CD4-positive, CD25-positive, alpha-beta regulatory T cell (primary cell): ENCODE results near the gene ATP2B2. TPM values are rescaled to one million over a fixed set of nuclear protein-coding genes. Genes with fewer than 3 reads are reported as not detected.
A peak's percentile ranks its signal among the peaks of the same experiment; 100 is the strongest.

ENCODE experiments used
- ATAC-seq, 2 donors: fragments of 150-1000 bp; cut with Tn5 transposase; one replicate each; pipeline ENCODE4 v1.10.0; 2021; ENCODE audit warnings: low read depth in 2 of 2, moderate number of reproducible peaks in 2 of 2, moderate library complexity in 1 of 2
- DNase-seq, 3 donors: peaks; one replicate each; pipeline versions ENCODE4 v3.0.0 to v3.0.0-alpha.2; 2012 to 2022; ENCODE audit warnings: mixed read lengths in 1 of 3
- H3K27ac ChIP-seq: one replicate; pipeline ENCODE4 v1.7.0; 2013; ENCODE audit warnings: mild to moderate bottlenecking, low read length; ENCODE audit not compliant: insufficient read depth, poor library complexity, severe bottlenecking
- H3K27me3 ChIP-seq: one replicate; pipeline ENCODE4 v1.7.0; 2013; ENCODE audit warnings: low read length; ENCODE audit not compliant: control insufficient read depth, insufficient read depth
- H3K36me3 ChIP-seq: one replicate; pipeline ENCODE4 v1.7.0; 2013; ENCODE audit warnings: mild to moderate bottlenecking, low read length, moderate library complexity; ENCODE audit not compliant: control insufficient read depth, insufficient read depth
- H3K4me1 ChIP-seq: 2 replicates; pipeline ENCODE4 v1.7.0; 2013; ENCODE audit warnings: mild to moderate bottlenecking, low read length; ENCODE audit not compliant: insufficient read depth, control insufficient read depth, poor library complexity, severe bottlenecking
- H3K4me3 ChIP-seq: one replicate; pipeline ENCODE4 v1.7.0; 2013; ENCODE audit warnings: low read depth, mild to moderate bottlenecking, low read length, moderate library complexity
- H3K9me3 ChIP-seq, 2 experiments: 1 replicate in 1 of 2; 2 replicates in 1 of 2; pipeline ENCODE4 v1.7.0; 2013; ENCODE audit warnings: low read length in 2 of 2, mild to moderate bottlenecking in 1 of 2, moderate library complexity in 1 of 2; ENCODE audit not compliant: control insufficient read depth in 2 of 2
- H3K27ac Mint-ChIP-seq, 3 donors: one replicate each; pipeline ENCODE4 v1.8.0; 2020 to 2022; ENCODE audit warnings: mild to moderate bottlenecking in 3 of 3, mixed read lengths in 3 of 3, moderate library complexity in 2 of 3
- H3K27me3 Mint-ChIP-seq: one replicate; pipeline ENCODE4 v1.8.0; 2022; ENCODE audit warnings: mild to moderate bottlenecking, mixed read lengths
- H3K36me3 Mint-ChIP-seq: one replicate; pipeline ENCODE4 v1.8.0; 2020; ENCODE audit warnings: mixed read lengths
- H3K4me1 Mint-ChIP-seq, 4 donors: one replicate each; pipeline ENCODE4 v1.8.0; 2020 to 2022; ENCODE audit warnings: mixed read lengths in 4 of 4, mild to moderate bottlenecking in 1 of 4
- H3K4me3 Mint-ChIP-seq, 4 donors: one replicate each; pipeline ENCODE4 v1.8.0; 2020 to 2022; ENCODE audit warnings: mild to moderate bottlenecking in 4 of 4, mixed read lengths in 4 of 4, moderate library complexity in 3 of 4
- H3K9me3 Mint-ChIP-seq, 7 donors: one replicate each; pipeline ENCODE4 v1.8.0; 2020 to 2022; ENCODE audit warnings: mixed read lengths in 7 of 7, mild to moderate bottlenecking in 3 of 7, moderate library complexity in 2 of 7
- polyA plus RNA-seq, 4 donors: library from polyadenylated mRNA; unstranded; fragments of 300-500 nt; fragmentation: Illumina TruSeq; gene quantifications; one replicate each; pipeline ENCODE4 v1.2.3, GENCODE V29; 2021
- total RNA-seq: library from RNA; stranded (reverse); gene quantifications from one replicate; pipeline ENCODE4 v1.2.3, GENCODE V29; 2022

The ATP2B2 gene
- total and polyA plus RNA-seq, 5 donors from 2014 or later = 0.13 TPM; not detected in 4

DNA sequence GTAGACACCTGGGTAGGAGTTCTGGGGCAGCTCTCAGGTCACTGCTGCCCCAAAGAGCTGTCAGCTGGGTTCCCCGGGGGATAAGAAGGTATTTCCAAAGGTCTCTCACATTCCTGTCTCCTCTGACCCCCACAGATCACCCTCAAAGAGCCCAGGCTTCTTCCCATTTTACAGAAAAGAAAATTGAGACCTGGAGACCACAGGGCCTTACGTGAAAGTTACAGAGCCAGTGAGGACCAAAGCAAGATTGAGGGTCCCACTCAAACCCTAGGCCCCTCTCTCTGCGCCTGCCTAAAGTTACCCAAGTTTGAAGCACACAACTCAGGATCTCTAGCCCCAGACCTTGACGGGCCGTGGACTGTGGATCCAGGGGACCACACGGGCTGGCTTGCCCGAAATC is 3.9 kb upstream of the ATP2B2 start:
- Histone ChIP-seq H3K4me1 (peaks cover 7% of the 10 kb centered on the region), H3K36me3 (no peaks in the 10 kb centered on the region), H3K4me3 (no peak overlapping the region), H3K9me3 (no peaks in the 10 kb centered on the region), H3K27me3 (peaks cover 2% of the 10 kb centered on the region), H3K27ac (no peak overlapping the region)
- Mint-ChIP-seq H3K27ac (no peak overlapping the region), H3K4me3 (no peak overlapping the region), H3K27me3 (peaks cover 9% of the 10 kb centered on the region), H3K4me1 (peaks cover 0 to 7% (median 0%) of the 10 kb centered on the region in 4 donors), H3K9me3 (no peaks in the 10 kb centered on the region), H3K36me3 (no peaks in the 10 kb centered on the region)
- no peak for ATAC-seq
- DNase-seq = no peak

DNA sequence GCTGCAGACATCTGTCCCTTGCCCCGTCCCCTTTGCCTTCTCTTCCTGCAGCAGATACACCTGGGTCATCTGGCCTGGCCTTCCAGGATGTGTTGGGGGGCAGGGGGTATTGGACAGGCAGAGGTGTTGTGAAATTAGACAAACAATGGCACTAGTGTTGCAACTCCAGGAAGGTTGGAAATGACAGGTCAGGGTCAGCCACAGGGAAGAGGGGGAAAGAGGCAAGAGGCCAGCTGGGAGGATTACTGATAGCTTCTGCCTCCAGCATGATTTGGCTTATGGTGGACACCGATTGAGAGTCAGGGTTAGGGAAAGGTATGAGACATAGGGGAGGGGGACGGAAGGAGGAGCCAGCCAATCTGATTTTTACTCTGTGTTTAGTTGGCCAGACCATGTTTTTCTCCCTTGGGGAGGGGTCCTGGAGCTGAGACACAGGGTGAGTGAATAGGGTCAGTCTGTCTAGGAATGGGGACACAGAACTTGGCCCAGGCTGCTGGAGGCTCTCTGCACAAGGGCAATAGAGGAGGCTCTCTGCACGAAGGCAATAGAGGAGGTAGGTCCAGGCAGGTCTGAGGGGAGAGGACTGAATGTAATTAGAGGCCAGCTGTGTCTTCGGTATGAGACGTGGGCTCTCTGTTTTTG is 3.4 kb upstream of the ATP2B2 start:
- H3K4me1 Mint-ChIP-seq = peaks cover 0 to 9% (median under 1%) of the 10 kb centered on the region in 4 donors

DNA sequence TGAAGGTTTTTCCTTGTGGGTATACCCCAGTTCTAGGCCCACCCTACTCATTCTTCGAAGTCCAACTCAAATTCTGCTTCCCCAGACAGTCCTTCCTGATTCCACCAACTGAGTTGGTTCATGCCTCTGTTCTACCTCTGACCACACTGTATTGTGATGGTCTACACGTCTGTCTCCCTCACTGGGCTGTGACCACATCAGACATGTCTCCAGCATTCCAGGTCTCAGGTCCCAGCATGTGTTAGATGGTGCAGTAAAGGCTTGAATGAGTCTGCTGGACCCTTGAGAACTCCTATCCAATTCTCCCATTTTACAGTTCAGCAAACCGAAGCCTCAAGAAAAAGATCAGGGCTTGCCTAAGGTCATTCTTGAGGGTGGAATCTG is 2.8 kb upstream of the ATP2B2 start:
- Histone ChIP-seq H3K9me3 (no peaks in the 10 kb centered on the region), H3K4me3 (no peak overlapping the region), H3K36me3 (no peaks in the 10 kb centered on the region), H3K27ac (no peak overlapping the region), H3K4me1 (peaks cover 7% of the 10 kb centered on the region), H3K27me3 (peaks cover 2% of the 10 kb centered on the region)
- no peak for DNase-seq
- Mint-ChIP-seq H3K27me3 (peaks cover 18% of the 10 kb centered on the region), H3K9me3 (no peaks in the 10 kb centered on the region), H3K4me3 (no peak overlapping the region), H3K4me1 (peaks cover 0 to 9% (median 1%) of the 10 kb centered on the region in 4 donors), H3K36me3 (no peaks in the 10 kb centered on the region), H3K27ac (no peak overlapping the region)
- ATAC-seq = no peak

More for the DNA sequence above, 3.4 kb upstream of the ATP2B2 start:
- no peak overlapping the region for H3K4me3 ChIP-seq
- H3K27me3 ChIP-seq = peaks cover 2% of the 10 kb centered on the region
- Mint-ChIP-seq H3K9me3 (no peaks in the 10 kb centered on the region), H3K4me3 (no peak overlapping the region), H3K27me3 (peaks cover 15% of the 10 kb centered on the region), H3K36me3 (no peaks in the 10 kb centered on the region), H3K27ac (no peak overlapping the region)
- H3K36me3 ChIP-seq = no peaks in the 10 kb centered on the region
- no peak for ATAC-seq
- peaks cover 7% of the 10 kb centered on the region for H3K4me1 ChIP-seq
- no peak for DNase-seq
- H3K27ac ChIP-seq = no peak overlapping the region
- no peaks in the 10 kb centered on the region for H3K9me3 ChIP-seq

DNA sequence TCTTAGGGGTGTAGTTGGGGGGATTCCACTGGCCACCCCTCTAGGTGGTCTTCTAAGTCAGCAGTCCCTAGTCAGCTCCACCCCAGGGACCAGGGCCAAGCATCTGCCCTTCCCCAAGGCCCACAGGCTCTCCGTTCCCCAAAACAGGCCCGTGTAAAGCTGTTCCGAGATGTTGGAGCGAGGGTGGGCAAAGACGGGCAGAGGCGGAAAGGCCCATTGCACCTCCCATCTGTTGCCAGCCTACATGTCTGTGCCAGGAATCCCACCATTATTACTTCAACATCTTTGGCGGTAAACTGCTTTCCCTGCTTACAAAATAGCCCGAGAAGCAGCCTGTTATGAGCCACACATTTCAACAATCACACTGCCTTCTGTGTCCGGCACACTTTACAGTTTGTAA is 1.9 kb upstream of the ATP2B2 start:
- H3K9me3 ChIP-seq = no peaks in the 10 kb centered on the region
- no peaks in the 10 kb centered on the region for H3K36me3 ChIP-seq
- DNase-seq (no peak), ATAC-seq (no peak)
- Mint-ChIP-seq H3K36me3 (no peaks in the 10 kb centered on the region), H3K4me3 (no peak overlapping the region), H3K27ac (no peak overlapping the region), H3K4me1 (peaks cover 0 to 9% (median 1%) of the 10 kb centered on the region in 4 donors), H3K9me3 (no peaks in the 10 kb centered on the region), H3K27me3 (peaks cover 18% of the 10 kb centered on the region)
- peaks cover 2% of the 10 kb centered on the region for H3K27me3 ChIP-seq
- no peak overlapping the region for H3K4me3 ChIP-seq
- no peak overlapping the region for H3K27ac ChIP-seq
- peaks cover 7% of the 10 kb centered on the region for H3K4me1 ChIP-seq

DNA sequence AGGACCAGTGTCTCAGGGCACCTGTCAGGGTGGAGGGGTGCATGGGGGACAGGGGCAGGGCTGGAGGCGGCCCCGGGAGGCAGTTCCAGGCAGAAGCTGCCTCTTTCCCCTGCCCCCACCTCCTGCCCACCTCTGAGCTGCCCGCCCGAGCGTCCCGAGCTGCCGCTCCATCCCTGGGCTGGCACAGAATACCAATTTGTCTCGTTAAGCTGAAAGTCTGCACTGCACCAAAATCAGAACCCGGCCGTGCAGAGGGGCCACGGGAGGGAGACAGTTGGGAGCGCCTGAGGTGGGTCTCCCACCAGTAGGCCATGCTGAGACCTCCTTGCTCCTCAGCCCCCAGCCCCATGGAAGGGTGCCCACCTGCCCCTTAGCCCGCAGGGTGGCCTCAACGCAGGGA is 1.3 kb upstream of the ATP2B2 start:
- Mint-ChIP-seq H3K27ac (no peak overlapping the region), H3K36me3 (no peaks in the 10 kb centered on the region), H3K9me3 (no peaks in the 10 kb centered on the region), H3K27me3 (peaks cover 18% of the 10 kb centered on the region), H3K4me3 (peak overlapping the region in 1 of 4 donors; percentile 31), H3K4me1 (peaks cover 0 to 9% (median 1%) of the 10 kb centered on the region in 4 donors)
- Histone ChIP-seq H3K4me3 (no peak overlapping the region), H3K9me3 (no peaks in the 10 kb centered on the region), H3K4me1 (peaks cover 7% of the 10 kb centered on the region), H3K36me3 (no peaks in the 10 kb centered on the region), H3K27me3 (peaks cover 2% of the 10 kb centered on the region), H3K27ac (no peak overlapping the region)
- ATAC-seq (no peak), DNase-seq (no peak)

DNA sequence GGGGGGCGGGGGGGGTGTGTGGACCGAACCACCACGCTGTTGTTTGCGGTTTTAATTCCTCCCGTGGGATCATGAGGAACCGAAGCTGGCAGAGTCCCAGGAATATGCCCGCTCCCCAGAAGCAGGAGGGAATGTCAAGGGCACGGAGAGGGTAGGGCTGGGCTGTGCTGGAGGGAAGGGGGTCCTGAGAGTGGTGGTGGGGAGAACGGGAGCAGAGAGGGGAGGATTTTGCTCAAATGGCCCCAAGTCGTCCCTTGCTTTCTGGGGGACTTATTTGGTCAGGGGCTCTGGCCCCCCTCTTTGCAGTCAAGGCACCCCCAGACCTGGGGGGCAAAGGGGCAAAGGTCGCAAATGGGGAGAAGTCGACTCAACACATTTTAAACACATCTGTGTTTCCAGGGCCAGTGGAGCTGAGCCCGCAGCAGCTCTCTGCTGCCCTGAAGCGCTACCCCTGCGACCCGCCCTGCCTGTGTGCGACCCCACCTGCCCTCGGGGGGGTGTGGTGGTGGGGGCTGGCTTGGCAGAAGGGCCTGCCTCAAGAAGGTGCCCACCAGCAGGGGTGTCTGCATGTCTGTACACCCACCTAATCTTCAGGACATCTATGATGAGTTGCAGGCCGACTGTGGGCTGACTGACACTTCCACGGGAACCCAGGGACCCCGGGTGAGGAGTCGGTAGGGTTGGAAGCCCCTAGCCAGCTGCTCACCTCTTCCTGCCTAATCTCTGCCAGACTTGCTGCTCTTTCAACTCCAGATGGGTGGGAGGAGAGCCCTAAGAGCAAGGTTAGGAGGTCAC is 602 bp upstream of the ATP2B2 start:
- Mint-ChIP-seq H3K9me3 (no peaks in the 10 kb centered on the region), H3K27me3 (peaks cover 18% of the 10 kb centered on the region), H3K4me1 (peaks cover 0 to 9% (median 1%) of the 10 kb centered on the region in 4 donors), H3K27ac (no peak overlapping the region), H3K4me3 (peak overlapping the region in 1 of 4 donors; percentile 50), H3K36me3 (no peaks in the 10 kb centered on the region)
- Histone ChIP-seq H3K27ac (no peak overlapping the region), H3K4me1 (peaks cover 7% of the 10 kb centered on the region), H3K36me3 (no peaks in the 10 kb centered on the region), H3K9me3 (no peaks in the 10 kb centered on the region), H3K4me3 (no peak overlapping the region), H3K27me3 (peaks cover 2% of the 10 kb centered on the region)
- ATAC-seq (no peak), DNase-seq (no peak)

DNA sequence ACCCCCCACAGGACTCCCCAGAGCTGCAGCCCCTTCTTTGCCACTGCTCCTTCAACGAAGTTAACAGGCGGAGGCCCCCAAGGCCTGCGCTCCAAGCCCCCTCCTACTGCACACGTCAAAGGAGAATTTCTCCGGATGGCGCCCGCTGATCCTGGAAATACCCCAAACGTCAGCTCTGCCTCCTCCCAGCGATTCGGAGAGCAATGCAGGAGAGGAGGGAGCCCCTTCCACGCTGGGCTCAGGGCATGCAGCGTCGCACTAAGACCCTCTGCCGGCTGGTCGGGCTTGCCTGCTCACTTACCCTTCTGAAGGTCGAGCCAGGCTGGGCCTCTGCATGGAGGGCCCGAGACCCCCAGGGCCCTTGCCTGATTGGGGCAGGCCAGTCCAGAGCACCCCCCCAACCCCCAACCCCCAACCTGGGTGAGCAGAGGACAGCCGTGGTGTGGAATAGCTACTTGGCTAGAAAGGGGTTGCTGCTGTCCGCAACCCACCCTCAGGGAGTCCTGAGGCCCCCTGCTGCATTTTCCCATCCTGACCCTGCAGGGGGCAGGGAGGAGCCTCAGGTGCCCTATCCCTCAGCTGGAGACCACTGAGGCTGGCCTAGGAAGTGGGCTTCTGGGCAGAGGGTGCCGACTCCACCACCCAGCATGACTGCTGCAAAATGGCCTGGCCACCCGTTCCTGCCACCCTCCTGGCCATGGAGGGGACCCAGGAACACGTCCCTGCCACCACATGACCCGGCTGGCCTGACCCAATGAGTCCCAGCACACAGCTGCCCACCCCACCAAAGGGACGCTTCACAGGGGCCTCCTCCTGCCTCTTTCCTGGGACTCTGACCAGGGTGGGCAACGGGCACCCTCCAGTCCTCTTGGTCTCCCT is 976 bp downstream of the ATP2B2 start:
- H3K27ac ChIP-seq = no peak overlapping the region
- H3K36me3 ChIP-seq = no peaks in the 10 kb centered on the region
- H3K4me3 ChIP-seq = no peak overlapping the region
- Mint-ChIP-seq H3K9me3 (no peaks in the 10 kb centered on the region), H3K36me3 (no peaks in the 10 kb centered on the region), H3K4me1 (peaks cover 0 to 9% (median 2%) of the 10 kb centered on the region in 4 donors), H3K27me3 (peaks cover 18% of the 10 kb centered on the region), H3K27ac (no peak overlapping the region), H3K4me3 (peak overlapping the region in 2 of 4 donors; percentile 62 to 68)
- DNase-seq = no peak
- H3K27me3 ChIP-seq = peaks cover 2% of the 10 kb centered on the region
- no peaks in the 10 kb centered on the region for H3K9me3 ChIP-seq
- H3K4me1 ChIP-seq = peaks cover 7% of the 10 kb centered on the region
- no peak for ATAC-seq
